Activated naive CD4-positive, alpha-beta T cell treated with anti-CD3 and anti-CD28 coated beads for 36 hours (primary cell): ENCODE measurements around the gene GP1BB. TPM values are rescaled to one million over a fixed set of nuclear protein-coding genes. Genes with fewer than 3 reads are reported as not detected.

Source experiments
- CTCF ChIA-PET: fragments of 350-600 bp; sonication (Branson Sonifier 250); formaldehyde crosslinking; loops from one replicate; lab custom pipeline; 2021; ENCODE audit warnings: antibody characterized with exemption; lab: Charles Lee
- DNase-seq: peaks from one replicate; pipeline ENCODE4 v3.0.0-alpha.2; 2020
- H3K27ac Mint-ChIP-seq: one replicate; pipeline ENCODE4 v1.8.0; 2021; ENCODE audit warnings: mild to moderate bottlenecking, mixed read lengths
- H3K27me3 Mint-ChIP-seq: one replicate; pipeline ENCODE4 v1.8.0; 2021; ENCODE audit warnings: low read depth, mixed read lengths
- H3K36me3 Mint-ChIP-seq: one replicate; pipeline ENCODE4 v1.8.0; 2021; ENCODE audit warnings: low read depth, mixed read lengths
- H3K4me1 Mint-ChIP-seq: one replicate; pipeline ENCODE4 v1.8.0; 2021; ENCODE audit warnings: low read depth, mixed read lengths
- H3K4me3 Mint-ChIP-seq: one replicate; pipeline ENCODE4 v1.8.0; 2021; ENCODE audit warnings: mild to moderate bottlenecking, moderate library complexity, mixed read lengths
- H3K9me3 Mint-ChIP-seq: one replicate; pipeline ENCODE4 v1.8.0; 2021; ENCODE audit warnings: mixed read lengths
- intact Hi-C: fragments of 100-400 bp; cut with micrococcal nuclease; formaldehyde crosslinking; loops from one replicate; pipeline ENCODE4 v1.15.1; 2023
- total RNA-seq, 2 experiments: library from RNA; stranded (reverse); gene quantifications; one replicate each; pipeline ENCODE4 v1.2.3, GENCODE V29; 2021

The GP1BB gene
- total RNA-seq, 2 experiments from 2014 or later: not detected

- CTCF ChIA-PET: interaction anchor here (1.9 kb wide), 1 partner anchor 12 kb away, joined by 4 read pairs; no protein-coding TSS in a partner anchor
- peaks cover 68% of the 10 kb centered on the region for H3K27me3 Mint-ChIP-seq
- no peak for DNase-seq
- H3K27ac Mint-ChIP-seq: no peak overlapping the region
- H3K9me3 Mint-ChIP-seq: no peaks in the 10 kb centered on the region
- intact Hi-C loops: no loop called here
- H3K4me3 Mint-ChIP-seq: no peak overlapping the region
- peaks cover 12% of the 10 kb centered on the region for H3K4me1 Mint-ChIP-seq
- H3K36me3 Mint-ChIP-seq: no peaks in the 10 kb centered on the region
Observed at GRCh38 chr22:19766240-19766510, 42.8 kb downstream of the GP1BB start.

GRCh38 chr22:19766511-19767426 lies 43.4 kb downstream of the GP1BB start:
- CTCF ChIA-PET: interaction anchor here (1.9 kb wide), 1 partner anchor 13 kb away, joined by 4 read pairs; no protein-coding TSS in a partner anchor
- H3K4me3 Mint-ChIP-seq: no peak overlapping the region

GRCh38 chr22:19767427-19768341 lies 44.3 kb downstream of the GP1BB start:
- DNase-seq: no peak
- CTCF ChIA-PET: interaction anchor here (1.9 kb wide), 1 partner anchor 14 kb away, joined by 4 read pairs; no protein-coding TSS in a partner anchor
- no peak overlapping the region for H3K27ac Mint-ChIP-seq
- H3K4me3 Mint-ChIP-seq: no peak overlapping the region
- no peaks in the 10 kb centered on the region for H3K9me3 Mint-ChIP-seq
- intact Hi-C loops: loop anchor here (1.0 kb wide), 1 partner anchor 36 kb away; no protein-coding TSS in a partner anchor
- H3K4me1 Mint-ChIP-seq: peaks cover 10% of the 10 kb centered on the region
- H3K27me3 Mint-ChIP-seq: peaks cover 63% of the 10 kb centered on the region
- no peaks in the 10 kb centered on the region for H3K36me3 Mint-ChIP-seq

More at GRCh38 chr22:19766511-19767426, 43.4 kb downstream of the GP1BB start:
- Mint-ChIP-seq H3K27ac (no peak overlapping the region), H3K36me3 (no peaks in the 10 kb centered on the region), H3K27me3 (peaks cover 65% of the 10 kb centered on the region), H3K9me3 (no peaks in the 10 kb centered on the region), H3K4me1 (peaks cover 10% of the 10 kb centered on the region)
- intact Hi-C loops: loop anchor here (1.0 kb wide), 1 partner anchor 35 kb away; no protein-coding TSS in a partner anchor
- DNase-seq: peak; percentile 70

- DNase-seq: no peak
- intact Hi-C loops: no loop called here
- Mint-ChIP-seq H3K4me3 (no peak overlapping the region), H3K27me3 (peaks cover 65% of the 10 kb centered on the region), H3K9me3 (no peaks in the 10 kb centered on the region), H3K36me3 (no peaks in the 10 kb centered on the region), H3K4me1 (peaks cover 10% of the 10 kb centered on the region), H3K27ac (no peak overlapping the region)
- CTCF ChIA-PET: interaction anchor here (1.8 kb wide), 1 partner anchor 39 kb away, joined by 5 read pairs; no protein-coding TSS in a partner anchor
Observed at GRCh38 chr22:19769393-19769715, 46.0 kb downstream of the GP1BB start.

- Mint-ChIP-seq H3K4me1 (peaks cover 5% of the 10 kb centered on the region), H3K4me3 (no peak overlapping the region), H3K27me3 (peaks cover 57% of the 10 kb centered on the region), H3K36me3 (no peaks in the 10 kb centered on the region), H3K9me3 (no peaks in the 10 kb centered on the region), H3K27ac (no peak overlapping the region)
- intact Hi-C loops: no loop called here
- CTCF ChIA-PET: interaction anchor here (0.9 to 1.8 kb wide), 2 partner anchors 40 kb away, joined by 4 to 5 read pairs; no protein-coding TSS in a partner anchor
- no peak for DNase-seq
Observed at GRCh38 chr22:19770349-19771220, 47.2 kb downstream of the GP1BB start.

- DNase-seq: no peak
- no peaks in the 10 kb centered on the region for H3K9me3 Mint-ChIP-seq
- intact Hi-C loops: no loop called here
- H3K4me3 Mint-ChIP-seq: no peak overlapping the region
- CTCF ChIA-PET: no interaction called here
- H3K36me3 Mint-ChIP-seq: no peaks in the 10 kb centered on the region
- peaks cover 8% of the 10 kb centered on the region for H3K4me1 Mint-ChIP-seq
- no peak overlapping the region for H3K27ac Mint-ChIP-seq
- H3K27me3 Mint-ChIP-seq: peaks cover 56% of the 10 kb centered on the region
Observed at GRCh38 chr22:19772422-19772672, 49.0 kb downstream of the GP1BB start.

- Mint-ChIP-seq H3K4me1 (peaks cover 5% of the 10 kb centered on the region), H3K27ac (no peak overlapping the region), H3K4me3 (no peak overlapping the region), H3K9me3 (no peaks in the 10 kb centered on the region), H3K36me3 (no peaks in the 10 kb centered on the region), H3K27me3 (peaks cover 50% of the 10 kb centered on the region)
- no peak for DNase-seq
- CTCF ChIA-PET: interaction anchor here (0.6 kb wide), 1 partner anchor 143 kb away, joined by 3 read pairs; no protein-coding TSS in a partner anchor
- intact Hi-C loops: no loop called here
Observed at GRCh38 chr22:19772673-19773469, 49.5 kb downstream of the GP1BB start.

GRCh38 chr22:19773470-19774040 lies 50.2 kb downstream of the GP1BB start:
- CTCF ChIA-PET: interaction anchor here (0.6 kb wide), 1 partner anchor 143 kb away, joined by 3 read pairs; no protein-coding TSS in a partner anchor
- Mint-ChIP-seq H3K36me3 (no peaks in the 10 kb centered on the region), H3K27ac (no peak overlapping the region), H3K4me1 (peaks cover 5% of the 10 kb centered on the region), H3K27me3 (peaks cover 44% of the 10 kb centered on the region), H3K4me3 (no peak overlapping the region), H3K9me3 (no peaks in the 10 kb centered on the region)
- intact Hi-C loops: no loop called here
- DNase-seq: no peak

Other genes with a start within 250 kb of the GP1BB start
- 10 to 100 TPM; 75.1 to 83.3 TPM for gene UFD1, start 244.3 kb upstream of the GP1BB start, total RNA-seq
- gene CDC45, start 243.6 kb upstream of the GP1BB start, total RNA-seq: 10 to 100 TPM; 86.3 to 91.7 TPM
- gene CLDN5, start 199.1 kb upstream of the GP1BB start, total RNA-seq: under 1 TPM in 1 of 2 experiments, not detected in 1; 0.21 TPM
- under 1 TPM; 0.47 to 0.81 TPM for gene SEPTIN5, start 9.0 kb upstream of the GP1BB start, total RNA-seq
- gene TBX1, start 37.2 kb downstream of the GP1BB start, total RNA-seq: not detected
- 1 to 10 TPM; 8.8 to 9.8 TPM for gene GNB1L, start 131.3 kb downstream of the GP1BB start, total RNA-seq
- 10 to 100 TPM; 10.9 to 11.9 TPM for gene RTL10, start 131.3 kb downstream of the GP1BB start, total RNA-seq
- gene COMT, start 218.2 kb downstream of the GP1BB start, total RNA-seq: 10 to 100 TPM; 53.7 to 56.8 TPM
- gene TXNRD2, start 218.3 kb downstream of the GP1BB start, total RNA-seq: 10 to 100 TPM; 22.9 to 23.6 TPM